HL-60 (cell line): Measurements from ENCODE around the gene MYL10.

ENCODE experiments used
- CTCF ChIP-seq: IDR thresholded peaks from one replicate; pipeline ENCODE4 v1.5.1; 2011; ENCODE audit warnings: low read length, control low read depth, inconsistent platforms; ENCODE audit not compliant: insufficient read depth
- POLR2AphosphoS5 ChIP-seq: IDR thresholded peaks from 2 replicates; pipeline ENCODE4 v1.6.1; 2012; ENCODE audit warnings: low read depth
- REST ChIP-seq: IDR thresholded peaks from 2 replicates; pipeline ENCODE4 v1.6.1; 2012; ENCODE audit warnings: low read depth; ENCODE audit not compliant: insufficient replicate concordance
- SPI1 ChIP-seq: IDR thresholded peaks from 2 replicates; pipeline ENCODE4 v1.6.1; 2012; ENCODE audit warnings: low read depth, mild to moderate bottlenecking, borderline replicate concordance

GRCh38 chr7:101572156-101572555 lies 56.9 kb downstream of the MYL10 start:
- no peak for TF ChIP-seq CTCF
- no peak for TF ChIP-seq REST
- no peak for TF ChIP-seq POLR2AphosphoS5
- no peak for TF ChIP-seq SPI1
